Measurements from ENCODE around the gene RTF1.
A peak's percentile ranks its signal among the peaks of the same experiment; 100 is the strongest.
"Not testable (repeated sequence)": the region's sequence is repeated elsewhere in the genome, so short reads cannot be mapped to it uniquely, and the experiment has no call there.

The RTF1 gene

DNA sequence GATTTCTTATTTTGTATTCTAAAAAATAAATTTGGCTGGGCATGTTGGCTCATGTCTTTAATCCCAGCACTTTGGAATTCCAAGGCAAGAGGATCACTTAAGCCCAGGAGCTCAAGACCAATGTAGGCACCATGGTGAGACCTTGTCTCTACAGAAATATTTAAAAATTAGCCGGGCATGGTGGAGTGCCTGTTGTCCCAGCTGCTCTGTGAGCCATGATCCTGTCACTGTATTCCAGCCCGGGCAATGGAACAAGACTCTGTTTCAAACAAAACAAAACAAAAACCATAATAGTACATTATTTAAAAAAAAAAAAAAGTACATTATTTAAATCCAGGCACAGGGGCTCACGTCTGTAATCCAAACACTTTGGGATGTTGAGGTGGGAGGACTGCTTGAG, 5.5 kb upstream of the RTF1 start:
- DNase-seq (ENCODE audit: insufficient read length) = no peak
- no peak for FAIRE-seq
- TF ChIP-seq POLR2AphosphoS5 (IDR thresholded peaks at IDR 0.05; ENCODE audit: low read depth, low read length) = no peak
- TF ChIP-seq POLR2A (IDR thresholded peaks at IDR 0.05; ENCODE audit: low read depth, low read length) = no peak
- no peak for TF ChIP-seq TAF1 (IDR thresholded peaks at IDR 0.05; ENCODE audit: borderline replicate concordance, low read depth, low read length)

DNA sequence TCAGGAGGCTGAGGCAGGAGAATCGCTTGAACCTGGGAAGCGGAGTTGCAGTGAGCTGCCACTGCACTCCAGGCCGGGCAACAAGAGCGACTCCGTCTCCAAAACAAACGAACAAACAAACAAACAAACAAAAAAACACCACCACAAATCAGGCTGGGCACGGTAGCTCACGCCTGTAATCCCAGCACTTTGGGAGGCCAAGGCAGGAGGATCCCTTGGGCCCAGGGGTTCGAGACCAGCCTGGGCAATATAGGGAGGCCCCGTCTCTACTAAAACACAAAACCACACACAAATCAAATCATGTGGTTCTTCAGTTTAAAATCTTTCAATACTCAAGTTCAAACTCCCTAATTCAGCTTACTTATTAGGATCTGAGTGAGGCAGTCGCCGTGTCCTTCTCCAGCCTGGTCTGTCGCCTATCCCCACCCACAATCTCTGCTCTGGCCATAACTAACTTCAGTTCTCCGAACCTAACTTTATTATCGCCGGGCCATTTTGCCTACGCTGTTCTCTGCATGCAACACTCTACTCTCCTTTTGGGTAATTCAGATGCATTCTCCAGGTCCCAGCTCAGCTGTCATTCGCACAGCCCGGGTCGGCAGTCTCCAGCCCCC, 660 bp upstream of the RTF1 start:
- FAIRE-seq (no peak), DNase-seq (ENCODE audit: insufficient read length) (peak; percentile 27)
- TF ChIP-seq TAF1 (IDR thresholded peaks at IDR 0.05; ENCODE audit: borderline replicate concordance, low read depth, low read length) (no peak), POLR2AphosphoS5 (IDR thresholded peaks at IDR 0.05; ENCODE audit: low read depth, low read length) (no peak), POLR2A (IDR thresholded peaks at IDR 0.05; ENCODE audit: low read depth, low read length) (no peak)

DNA sequence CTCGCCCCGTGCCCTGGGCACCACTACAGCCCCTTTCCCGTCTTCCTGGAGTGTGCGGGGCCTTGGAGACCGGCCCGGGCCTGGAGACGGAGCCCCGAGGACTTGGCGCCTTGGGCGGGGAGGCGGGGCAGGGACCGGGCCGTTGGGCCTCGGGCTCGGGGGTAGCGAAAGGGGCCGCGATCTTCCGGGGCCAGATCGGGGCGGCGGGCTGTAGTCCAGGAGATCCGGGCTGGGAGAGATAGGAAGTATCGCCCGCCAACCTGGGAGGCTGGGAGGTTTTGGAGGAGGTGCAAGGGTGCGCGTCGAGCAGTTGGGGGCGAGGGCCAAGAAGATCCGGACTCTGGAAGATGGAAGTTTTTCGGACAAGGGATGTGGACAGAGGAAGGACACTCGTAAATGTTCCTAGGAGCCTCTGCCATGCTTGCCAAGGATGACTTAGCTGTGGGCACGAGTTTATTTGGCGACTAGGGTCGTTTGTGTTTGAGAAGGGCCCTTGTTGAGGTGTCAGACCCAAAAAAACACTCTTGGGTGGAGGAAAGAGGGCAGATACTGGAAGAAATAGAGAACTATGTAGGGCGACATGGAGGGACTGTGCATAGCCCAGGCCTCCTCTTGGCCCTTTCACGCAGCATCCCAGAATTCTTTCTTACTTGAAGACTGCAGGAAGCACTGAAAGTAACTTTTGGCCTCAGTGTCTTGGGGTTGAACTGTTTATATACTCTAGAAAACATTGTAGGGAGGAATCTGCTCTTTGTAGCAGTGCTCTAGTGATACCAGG, 712 bp downstream of the RTF1 start:
- FAIRE-seq (peak; percentile 70), DNase-seq (ENCODE audit: insufficient read length) (peak; percentile 39)

DNA sequence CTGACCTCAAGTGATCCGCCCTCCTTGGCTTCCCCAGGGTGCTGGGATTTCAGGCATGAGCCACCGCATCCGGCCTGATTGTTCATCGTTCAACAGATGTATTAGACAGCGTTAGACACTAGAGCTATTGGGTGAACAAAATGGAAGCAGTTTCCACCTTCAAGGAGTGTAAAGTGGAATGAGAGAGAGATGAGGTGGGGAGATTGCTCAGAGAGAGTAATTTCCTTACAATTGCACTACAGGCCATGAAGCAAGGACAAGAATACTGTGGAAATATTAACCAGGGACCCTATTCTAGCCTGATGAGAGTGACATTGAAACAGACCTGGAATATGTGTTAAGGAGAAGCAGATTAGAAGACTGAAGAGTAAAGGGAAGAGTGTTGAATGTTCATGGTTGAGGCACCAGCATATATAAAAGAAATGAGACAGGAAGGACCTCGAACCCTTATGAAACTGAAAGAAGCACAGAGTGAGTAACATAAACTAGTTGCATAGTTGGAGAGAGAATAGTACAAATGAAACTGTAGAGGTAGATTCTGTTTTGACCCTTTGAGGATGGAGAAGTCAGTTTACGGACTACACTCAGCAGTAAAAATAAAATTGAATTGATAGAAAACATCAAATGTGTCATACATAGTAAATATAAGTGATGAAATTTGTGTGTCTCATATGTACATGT, 7.2 kb downstream of the RTF1 start:
- TF ChIP-seq POLR2A (IDR thresholded peaks at IDR 0.05; ENCODE audit: low read depth, low read length) = no peak
- TF ChIP-seq TAF1 (IDR thresholded peaks at IDR 0.05; ENCODE audit: borderline replicate concordance, low read depth, low read length) = no peak
- no peak for TF ChIP-seq POLR2AphosphoS5 (IDR thresholded peaks at IDR 0.05; ENCODE audit: low read depth, low read length)
- FAIRE-seq (peak; percentile 90), DNase-seq (ENCODE audit: insufficient read length) (peak; percentile 31)

More for the DNA sequence above, 712 bp downstream of the RTF1 start:
- no peak for TF ChIP-seq POLR2A (IDR thresholded peaks at IDR 0.05; ENCODE audit: low read depth, low read length)
- no peak for TF ChIP-seq POLR2AphosphoS5 (IDR thresholded peaks at IDR 0.05; ENCODE audit: low read depth, low read length)
- TF ChIP-seq TAF1 (IDR thresholded peaks at IDR 0.05; ENCODE audit: borderline replicate concordance, low read depth, low read length) = no peak

DNA sequence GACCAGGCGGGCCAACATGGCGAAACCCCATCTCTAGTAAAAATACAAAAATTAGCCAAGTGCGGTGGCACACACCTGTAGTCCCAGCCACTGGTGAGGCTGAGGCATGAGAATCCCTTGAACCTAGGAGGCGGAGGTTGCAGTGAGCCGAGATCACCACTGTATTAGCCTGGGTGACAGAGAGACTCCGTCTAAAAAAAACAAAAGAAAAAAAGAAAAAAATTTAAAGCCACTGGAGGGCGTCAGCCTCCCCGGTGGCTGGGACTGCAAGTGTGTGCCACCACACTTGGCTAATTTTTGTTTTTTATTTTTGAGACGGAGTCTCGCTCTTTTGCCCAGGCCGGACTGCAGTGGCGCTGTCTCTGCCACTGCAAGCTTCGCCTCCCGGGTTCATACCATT, 7.9 kb downstream of the RTF1 start:
- FAIRE-seq = no peak
- DNase-seq (ENCODE audit: insufficient read length) = no peak
- TF ChIP-seq POLR2AphosphoS5 (IDR thresholded peaks at IDR 0.05; ENCODE audit: low read depth, low read length) (no peak), POLR2A (IDR thresholded peaks at IDR 0.05; ENCODE audit: low read depth, low read length) (no peak), TAF1 (IDR thresholded peaks at IDR 0.05; ENCODE audit: borderline replicate concordance, low read depth, low read length) (no peak)

DNA sequence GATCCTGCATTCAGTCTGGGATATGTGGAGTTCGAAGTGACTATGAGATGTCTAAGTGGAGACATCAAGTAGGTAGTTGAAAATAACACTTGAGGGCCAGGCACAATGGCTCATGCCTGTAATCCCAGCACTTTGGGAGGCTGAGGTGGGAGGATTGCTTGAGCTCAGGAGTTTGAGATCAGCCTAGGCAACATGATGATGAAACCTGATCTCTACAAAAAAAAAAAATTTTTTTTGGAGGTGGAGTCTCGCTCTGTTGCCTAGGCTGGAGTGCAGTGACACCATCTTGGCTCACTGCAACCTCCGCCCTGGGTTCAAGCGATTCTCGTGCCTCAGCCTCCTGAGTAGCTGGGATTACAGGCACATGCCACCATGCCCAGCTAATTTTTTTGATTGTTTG, 9.0 kb downstream of the RTF1 start:
- DNase-seq (ENCODE audit: insufficient read length); FAIRE-seq: not testable (repeated sequence)

DNA sequence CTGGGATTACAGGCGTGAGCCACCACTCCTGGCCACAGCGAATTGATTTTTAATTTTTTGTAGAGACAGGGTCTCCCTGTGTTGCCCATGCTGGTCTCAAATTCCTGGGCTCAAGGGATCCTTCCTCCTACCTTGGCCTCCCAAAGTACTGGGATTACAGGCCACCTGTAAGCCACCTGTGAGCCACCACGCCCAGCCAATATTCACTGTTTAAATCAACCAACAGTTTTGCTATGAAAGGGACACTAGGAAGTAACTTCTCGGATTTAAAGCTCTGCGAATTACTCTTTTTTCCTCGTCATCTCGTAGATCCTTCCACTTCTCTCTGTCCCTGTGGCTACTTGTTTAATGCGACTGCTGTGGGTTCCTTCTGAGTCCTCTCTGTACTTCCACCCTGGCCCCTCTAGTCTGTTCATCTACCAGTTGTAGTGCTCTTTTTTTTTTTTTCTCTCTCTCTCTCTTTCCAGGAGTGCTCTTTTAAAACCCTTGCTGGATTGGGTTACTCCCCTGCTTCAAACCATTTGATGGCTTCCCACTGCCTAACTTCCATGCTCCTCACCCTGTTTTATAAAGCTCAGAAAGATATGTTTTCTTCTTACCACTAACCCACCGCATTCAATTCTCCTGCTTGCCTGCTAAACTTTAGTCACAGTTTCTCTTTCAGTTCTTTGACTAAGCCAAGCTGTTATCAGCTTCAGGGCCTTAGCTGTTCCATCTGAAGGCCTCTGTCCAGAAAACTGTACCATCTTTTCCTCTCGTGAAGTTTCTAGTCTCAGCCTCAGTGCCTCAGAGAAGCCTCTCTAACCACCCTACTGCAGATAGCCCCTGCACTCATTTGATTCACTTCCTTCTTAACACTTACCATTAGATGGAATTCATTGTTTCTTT, 12.4 kb downstream of the RTF1 start:
- no peak for TF ChIP-seq POLR2A (IDR thresholded peaks at IDR 0.05; ENCODE audit: low read depth, low read length)
- DNase-seq (ENCODE audit: insufficient read length) = peak; percentile 25
- FAIRE-seq = peak; percentile 48

DNA sequence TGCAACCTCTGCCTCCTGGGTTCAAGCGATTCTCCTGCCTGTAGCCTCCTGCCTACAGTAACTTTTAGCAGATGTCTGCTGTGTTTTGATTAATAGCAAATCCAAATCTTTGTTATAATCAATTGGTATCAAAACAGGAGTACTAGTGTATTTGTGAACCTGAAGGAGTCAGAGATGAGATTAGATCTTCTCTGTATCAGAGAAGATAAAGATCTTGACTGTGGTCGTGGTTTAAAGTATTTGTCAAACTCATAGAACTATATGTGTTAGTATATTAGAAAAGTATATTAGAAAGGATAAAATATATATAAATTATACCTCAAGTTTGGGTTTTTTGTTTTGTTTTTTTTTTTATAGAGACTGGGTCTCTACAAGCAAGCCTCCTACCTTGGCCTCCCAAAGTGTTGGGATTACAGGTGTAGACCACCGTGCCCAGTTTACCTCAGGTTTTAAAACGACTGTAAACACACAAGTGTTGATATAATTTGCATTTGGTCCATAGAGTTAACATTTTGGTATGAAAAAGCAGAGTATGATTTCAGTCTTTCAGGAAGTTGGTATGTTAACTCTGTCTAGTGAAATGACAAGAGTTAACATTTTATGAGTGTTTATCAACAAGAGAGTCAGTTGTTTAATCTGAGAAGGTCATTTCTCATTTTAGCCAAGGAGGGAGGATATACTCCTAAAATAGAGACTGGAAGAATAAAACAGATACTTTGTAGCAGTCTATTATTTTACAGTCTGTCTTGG, 18.3 kb downstream of the RTF1 start:
- DNase-seq (ENCODE audit: insufficient read length) = no peak
- TF ChIP-seq POLR2A (IDR thresholded peaks at IDR 0.05; ENCODE audit: low read depth, low read length) = no peak
- no peak for TF ChIP-seq TAF1 (IDR thresholded peaks at IDR 0.05; ENCODE audit: borderline replicate concordance, low read depth, low read length)
- TF ChIP-seq POLR2AphosphoS5 (IDR thresholded peaks at IDR 0.05; ENCODE audit: low read depth, low read length) = no peak
- no peak for FAIRE-seq

DNA sequence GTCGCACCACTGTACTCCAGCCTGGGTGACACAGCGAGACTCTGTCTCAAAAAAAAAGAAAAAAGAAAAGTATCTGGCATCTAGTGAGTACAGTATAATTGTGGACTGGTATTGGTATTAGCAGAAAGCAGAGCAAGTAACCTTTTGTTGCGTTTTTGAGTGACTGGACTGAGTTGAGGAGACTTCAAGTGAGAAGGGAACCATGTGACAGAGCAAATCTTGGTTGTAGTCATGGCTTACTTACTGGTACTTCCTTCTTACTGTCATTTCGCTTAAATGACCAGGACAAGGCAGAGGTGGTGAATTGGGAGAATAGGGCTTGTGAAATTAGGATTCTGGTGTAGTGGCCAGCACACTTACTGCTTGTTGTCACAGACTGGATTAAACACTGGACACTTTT, 20.6 kb downstream of the RTF1 start:
- DNase-seq (ENCODE audit: insufficient read length) = no peak
- no peak for FAIRE-seq
- TF ChIP-seq POLR2AphosphoS5 (IDR thresholded peaks at IDR 0.05; ENCODE audit: low read depth, low read length) (no peak), POLR2A (IDR thresholded peaks at IDR 0.05; ENCODE audit: low read depth, low read length) (no peak), TAF1 (IDR thresholded peaks at IDR 0.05; ENCODE audit: borderline replicate concordance, low read depth, low read length) (no peak)

DNA sequence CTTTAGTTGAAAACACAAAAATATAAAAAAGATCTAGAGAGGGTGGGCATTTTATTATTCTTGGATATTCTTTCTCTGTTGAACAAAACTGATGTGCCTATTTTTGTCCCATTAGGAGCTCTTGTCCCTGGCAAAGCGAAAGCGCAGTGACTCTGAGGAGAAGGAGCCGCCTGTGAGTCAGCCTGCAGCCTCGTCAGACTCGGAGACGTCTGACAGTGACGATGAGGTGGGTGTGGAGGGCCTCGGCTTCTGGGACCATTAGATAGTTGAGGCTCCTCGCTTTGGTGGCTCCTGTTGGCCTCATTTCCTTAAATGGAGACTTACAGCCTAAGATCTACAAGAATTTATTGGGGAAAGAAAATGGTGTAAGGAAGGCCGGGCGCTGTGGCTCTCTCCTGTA, 21.3 kb downstream of the RTF1 start:
- TF ChIP-seq TAF1 (IDR thresholded peaks at IDR 0.05; ENCODE audit: borderline replicate concordance, low read depth, low read length) = no peak
- no peak for TF ChIP-seq POLR2A (IDR thresholded peaks at IDR 0.05; ENCODE audit: low read depth, low read length)
- TF ChIP-seq POLR2AphosphoS5 (IDR thresholded peaks at IDR 0.05; ENCODE audit: low read depth, low read length) = no peak
- DNase-seq (ENCODE audit: insufficient read length) = no peak
- FAIRE-seq = no peak

DNA sequence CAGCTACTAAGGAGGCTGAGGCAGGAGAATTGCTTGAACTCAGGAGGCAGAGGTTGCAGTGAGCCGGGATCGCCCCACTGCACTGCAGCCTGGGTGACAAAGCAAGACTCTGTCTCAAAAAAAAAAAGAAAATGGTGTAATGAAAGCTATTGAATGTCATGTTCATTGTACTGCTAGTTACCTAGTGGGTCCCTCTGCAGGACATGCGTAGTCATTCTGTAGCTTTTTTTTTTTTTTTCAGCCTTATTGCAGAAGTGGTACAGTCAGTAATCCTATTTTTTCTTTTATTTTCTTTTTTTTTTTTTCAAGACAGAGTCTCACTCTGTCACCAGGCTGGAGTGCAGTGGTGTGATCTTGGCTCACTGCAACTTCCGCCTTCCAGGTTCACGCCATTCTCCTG, 21.9 kb downstream of the RTF1 start:
- not testable (repeated sequence) for DNase-seq (ENCODE audit: insufficient read length); FAIRE-seq

Measured in GM12892 (cell line).